ENCODE measurements around the gene MAP3K14.
"Not testable (repeated sequence)": the region's sequence is repeated elsewhere in the genome, so short reads cannot be mapped to it uniquely, and the experiment has no call there.

Gene MAP3K14

DNA sequence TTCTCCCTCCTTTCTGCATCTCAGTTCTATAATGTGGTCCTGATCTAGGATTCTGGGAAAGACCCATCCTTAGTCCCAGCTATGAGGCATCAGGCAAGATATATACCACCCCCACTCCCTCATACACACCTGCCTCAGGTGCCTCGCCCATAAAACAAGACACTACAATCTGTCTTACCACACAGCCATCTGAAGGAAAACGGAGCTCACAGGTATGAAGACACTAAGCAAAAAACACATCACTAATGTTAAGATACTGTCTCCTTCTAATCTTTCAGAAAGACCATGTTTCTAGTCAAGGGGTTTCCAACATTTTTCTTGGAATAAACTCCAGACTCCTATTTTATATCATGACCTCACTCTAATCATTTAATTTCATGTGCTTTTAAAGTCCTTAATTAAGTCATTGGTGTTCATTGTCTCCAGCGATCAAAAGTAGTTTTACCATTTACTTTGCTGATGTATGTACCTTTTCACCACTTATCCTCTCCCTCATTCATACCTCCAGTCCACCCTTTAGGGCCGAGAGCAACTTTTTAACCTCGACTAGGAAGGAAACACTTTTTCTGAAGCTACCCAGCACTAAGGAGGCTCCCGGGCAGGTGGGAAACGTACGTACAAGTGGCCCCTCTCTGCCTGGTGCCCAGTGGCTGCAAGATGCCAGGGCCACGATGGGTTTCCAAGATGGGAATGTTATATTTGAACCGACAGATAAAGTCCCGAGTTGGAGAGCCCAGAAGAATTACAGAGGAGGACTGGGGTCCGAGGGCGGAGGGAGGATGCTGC is 979 bp downstream of the MAP3K14 start:
- no peak for DNase-seq (ENCODE audit: low read depth in 2 of 2)

DNA sequence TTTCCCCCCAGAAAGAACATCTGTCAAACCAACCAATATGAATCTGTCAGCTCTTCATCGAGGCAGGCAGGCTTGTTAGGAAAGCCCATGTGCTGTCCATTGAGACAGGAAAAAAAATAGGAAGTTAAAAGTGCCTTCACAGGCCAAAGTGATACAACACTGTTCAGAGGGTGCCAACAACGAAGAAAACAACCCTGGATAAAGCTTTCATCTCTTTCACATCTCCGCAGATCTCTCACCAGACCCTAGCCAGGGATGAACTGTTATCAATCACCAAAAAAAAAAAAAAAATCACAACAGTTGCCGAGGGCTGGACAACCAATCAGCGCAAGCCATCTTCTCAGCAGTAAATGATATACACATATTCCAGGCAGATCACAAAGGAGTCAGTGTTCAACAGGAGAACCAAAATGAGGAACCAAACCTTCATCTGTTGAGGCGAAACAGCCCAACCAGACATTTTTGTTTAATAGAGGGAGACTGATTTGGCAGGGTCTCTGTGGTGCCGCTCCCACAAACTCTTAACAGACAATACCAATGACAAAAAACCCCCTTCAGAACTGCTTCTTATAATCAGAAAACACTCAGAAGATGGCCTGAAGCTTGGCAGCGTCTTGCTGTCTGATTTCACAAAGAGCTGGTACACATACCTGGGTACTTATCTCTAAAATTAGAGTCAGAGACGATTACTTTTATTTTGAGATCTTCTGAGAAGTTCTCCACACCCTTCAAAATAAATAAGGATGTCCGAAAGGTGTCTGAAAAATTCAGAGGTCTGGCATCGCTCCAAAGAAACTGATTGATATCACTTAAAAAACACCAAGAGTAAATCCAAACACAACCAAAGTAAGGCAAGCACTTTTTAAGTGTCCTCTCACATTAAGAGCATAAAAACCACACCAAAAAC is 1.8 kb downstream of the MAP3K14 start:
- DNase-seq (ENCODE audit: low read depth in 2 of 2): no peak

DNA sequence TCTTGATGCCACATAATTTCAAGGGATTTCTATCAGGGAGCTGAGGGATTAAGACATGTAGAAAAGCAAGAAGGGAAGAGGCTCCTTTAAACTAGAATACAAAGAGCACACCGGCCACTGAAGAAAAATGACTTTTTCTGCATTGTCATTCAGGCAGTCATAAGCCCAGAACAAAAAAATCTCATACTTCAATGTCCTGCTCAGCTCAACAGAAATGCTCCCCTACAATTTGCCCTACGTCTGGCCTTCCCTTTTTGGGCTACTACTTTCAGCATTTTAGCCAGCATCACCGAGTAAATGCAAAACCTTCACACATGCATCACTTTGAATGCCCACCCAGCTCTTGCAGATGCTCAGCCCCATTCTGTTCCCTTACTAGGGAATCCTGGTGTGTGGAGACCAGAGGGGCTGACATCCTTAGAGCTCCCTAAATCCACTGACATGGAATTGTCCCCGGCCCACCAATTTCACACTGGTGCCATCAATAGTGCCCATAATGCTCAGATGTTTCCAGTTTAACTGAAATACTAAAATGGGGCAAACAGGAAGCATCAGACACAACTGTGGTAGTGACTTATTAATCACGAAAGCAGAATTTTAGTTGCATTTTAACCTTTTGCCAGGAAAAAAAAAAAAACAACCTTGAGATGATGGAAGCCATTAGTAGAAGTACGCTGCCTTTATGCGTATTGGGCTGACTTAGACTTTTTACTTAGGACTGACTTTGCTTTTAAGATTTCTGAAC is 2.7 kb downstream of the MAP3K14 start:
- no peak for DNase-seq (ENCODE audit: low read depth in 2 of 2)

DNA sequence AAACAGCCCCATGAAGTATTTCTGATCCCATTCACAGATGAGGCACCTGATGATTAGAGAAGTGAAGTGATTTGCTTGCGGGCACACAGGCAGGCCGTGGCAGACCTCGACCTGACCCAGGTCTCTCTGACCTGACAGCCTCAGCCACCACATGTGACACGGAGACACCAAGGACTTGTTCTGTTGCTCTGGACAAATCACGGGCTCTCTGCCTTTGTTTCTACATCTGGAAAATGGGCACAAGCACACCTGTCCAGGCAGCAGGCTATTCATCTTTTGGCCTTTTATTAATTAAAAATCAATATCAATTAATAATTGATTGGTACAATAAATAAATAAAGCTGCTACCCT is 3.4 kb downstream of the MAP3K14 start:
- DNase-seq (ENCODE audit: low read depth in 2 of 2): no peak

DNA sequence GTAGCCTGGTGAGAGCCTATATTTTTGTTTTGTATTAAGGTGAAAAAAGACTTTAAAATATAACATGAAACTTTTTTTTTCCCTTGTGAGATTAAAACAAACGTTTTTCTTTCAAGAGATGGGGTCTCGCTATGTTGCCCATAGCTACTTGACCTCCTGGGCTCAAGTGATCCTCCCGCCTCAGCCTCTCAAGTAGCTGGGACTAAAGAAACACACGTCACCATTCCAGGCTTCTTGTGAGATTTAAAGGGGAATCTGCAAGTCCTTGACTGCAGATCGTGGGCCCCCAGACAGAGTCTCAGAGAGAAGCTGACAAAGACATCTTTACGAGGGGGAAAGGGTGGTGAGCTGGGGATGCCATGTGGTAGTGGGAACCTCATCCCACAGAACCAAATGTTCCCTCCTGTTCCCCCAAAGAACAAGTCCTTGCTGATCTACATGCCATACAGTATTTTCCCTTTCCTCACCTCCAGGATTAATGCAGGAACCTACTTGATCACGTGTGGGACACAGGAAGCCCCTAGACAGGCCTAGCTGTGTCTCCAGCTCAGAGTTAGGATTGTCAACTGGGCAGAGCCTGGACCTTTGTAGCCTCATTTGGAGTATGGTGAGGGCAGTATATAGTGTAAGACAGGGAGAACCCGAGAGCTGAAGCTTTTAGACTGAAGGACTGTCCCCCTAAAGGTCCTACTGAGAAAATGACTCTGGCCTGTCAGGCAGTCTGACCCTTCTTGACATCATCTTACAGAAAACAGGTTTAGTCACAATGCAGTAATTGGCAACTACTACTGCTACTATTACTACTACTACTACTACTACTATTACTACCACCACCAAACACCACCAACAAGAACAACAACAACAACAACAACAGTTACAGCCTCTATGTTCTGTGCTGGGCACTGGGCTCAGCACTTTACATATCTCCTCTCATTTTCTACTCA is 4.1 kb downstream of the MAP3K14 start:
- DNase-seq (ENCODE audit: low read depth in 2 of 2): no peak

DNA sequence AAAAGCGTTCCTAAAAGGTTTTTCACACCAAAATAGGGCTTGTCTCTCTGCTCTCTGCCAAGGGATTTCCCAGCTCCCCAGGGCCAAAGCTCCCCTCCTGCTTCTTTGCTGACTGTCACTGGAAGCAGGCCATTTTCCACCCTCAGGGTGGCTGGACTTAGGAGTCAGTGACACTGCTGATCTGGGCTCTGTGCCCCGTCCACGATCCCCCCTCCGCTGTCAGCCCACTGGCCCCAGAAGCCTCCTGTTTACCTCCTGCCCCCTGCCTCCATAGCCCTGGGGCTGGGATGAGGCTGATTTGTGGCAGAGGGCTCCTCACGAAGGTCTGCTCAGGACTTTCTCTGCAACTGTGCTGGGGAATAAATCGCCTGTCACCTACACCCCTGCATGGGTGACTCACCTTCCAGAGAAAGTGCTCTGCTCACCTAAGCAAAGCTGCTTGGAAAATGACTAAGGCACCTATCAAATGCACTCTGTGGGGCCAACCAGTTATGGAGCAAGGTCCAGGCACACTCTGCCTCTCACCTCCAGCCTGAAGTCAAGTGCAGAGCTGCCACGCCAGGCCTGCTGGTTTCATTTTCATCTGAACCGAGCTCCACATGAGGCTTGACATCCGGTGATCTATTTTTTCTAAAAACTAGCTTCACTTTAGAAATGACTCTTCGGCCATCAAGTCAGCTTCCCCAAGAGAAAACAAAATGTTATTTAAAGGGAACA is 4.9 kb downstream of the MAP3K14 start:
- DNase-seq (ENCODE audit: low read depth in 2 of 2): peak; percentile 81 to 91

DNA sequence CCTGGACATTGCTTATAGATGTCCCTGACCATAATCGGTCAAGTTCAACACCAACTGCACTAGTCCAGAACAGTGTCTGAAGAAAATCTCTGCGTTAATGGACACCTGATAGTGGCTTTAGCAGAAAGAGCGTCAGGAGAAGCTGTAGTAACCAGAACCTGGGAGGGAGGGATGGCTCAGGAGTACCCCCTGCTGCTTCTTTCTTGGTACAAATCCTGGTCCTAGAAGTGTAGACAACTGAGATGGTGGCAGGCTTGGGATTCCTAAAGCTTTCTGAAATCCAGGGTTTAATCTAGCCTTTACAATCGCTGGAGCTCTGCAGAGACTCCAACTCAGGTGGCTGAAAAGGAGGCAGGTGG is 5.4 kb downstream of the MAP3K14 start:
- DNase-seq (ENCODE audit: low read depth in 2 of 2): no peak

DNA sequence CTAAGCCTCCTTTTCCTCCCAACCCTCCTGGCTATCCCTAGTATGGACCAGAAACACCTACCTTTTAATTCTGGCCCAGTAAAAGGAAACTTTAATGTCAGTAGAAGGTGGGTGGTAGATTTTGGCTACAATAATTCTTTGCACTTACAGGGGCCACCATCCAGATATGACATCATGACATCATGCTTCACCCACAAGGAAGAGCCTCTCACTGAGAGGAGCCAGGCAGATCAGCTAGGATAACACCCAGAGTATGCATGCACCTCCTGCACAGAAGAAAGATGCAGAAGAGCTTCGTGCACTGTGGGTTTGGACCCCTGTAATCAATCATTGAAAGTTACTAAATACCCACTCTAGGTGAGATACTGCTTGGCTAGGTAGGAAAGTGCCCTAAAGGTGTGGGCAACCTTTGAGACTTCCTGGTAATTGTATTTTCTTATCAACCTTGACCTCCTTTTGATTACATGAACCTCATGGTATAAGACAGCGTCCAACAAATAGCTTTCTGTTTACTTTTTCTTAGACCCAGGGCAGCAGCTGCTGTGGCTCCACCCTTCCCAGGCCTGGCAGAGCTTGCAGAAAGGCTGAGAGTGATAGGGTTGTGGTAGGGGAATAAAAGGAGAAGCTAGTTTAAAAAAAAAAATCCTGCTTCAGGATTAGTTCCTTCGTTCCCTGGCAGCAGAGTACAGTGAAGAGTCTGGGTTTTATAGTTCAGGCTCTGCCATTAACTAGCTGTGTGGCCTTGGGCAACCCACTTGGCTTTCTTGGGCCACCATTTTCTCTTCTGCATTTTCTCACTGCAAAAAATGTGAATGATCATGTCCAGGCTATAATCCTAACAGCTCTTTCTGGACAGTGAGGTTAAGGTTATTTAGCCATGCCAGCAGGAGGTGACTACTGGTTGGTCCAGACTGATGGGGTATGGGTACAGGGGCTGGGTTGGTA is 6.2 kb downstream of the MAP3K14 start:
- DNase-seq (ENCODE audit: low read depth in 2 of 2): no peak

DNA sequence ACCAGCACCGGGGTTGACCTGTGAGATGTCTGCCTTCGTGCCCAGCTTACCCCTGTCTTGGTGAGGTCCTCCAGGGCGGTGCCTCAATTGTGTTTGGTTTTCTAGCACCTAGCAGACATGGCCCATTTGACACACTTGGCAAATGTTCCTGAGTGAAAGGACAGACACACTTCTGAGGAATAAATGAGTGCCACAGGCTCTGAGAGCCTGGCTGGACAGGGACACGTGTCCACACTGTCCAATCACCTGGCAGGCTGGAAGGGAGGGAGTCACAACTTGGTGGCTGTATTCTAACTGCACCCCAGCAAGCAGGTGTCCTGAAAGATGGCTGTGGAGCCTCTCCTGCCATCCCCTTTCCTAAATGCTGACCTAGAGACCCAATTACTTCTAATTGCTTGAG is 7.4 kb downstream of the MAP3K14 start:
- no peak for DNase-seq (ENCODE audit: low read depth in 2 of 2)

DNA sequence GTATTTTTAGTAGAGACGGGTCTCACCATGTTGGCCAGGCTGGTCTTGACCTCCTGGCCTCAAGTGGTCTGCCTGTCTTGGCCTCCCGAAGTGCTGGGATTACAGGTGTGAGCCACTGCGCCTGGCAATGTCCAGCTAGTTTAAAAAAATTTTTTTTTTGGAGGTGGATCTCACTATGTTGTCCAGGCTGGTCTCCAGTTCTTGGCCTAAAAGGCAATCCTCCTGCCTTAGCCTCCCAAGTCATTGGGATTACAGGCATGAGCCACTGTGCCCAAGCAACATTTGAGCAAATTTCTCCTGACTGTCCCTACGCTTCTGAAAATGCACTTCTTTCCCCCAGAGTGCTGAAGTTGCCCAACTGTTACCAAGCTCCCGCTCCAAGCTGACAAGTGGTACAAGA is 8.0 kb downstream of the MAP3K14 start:
- no peak for DNase-seq (ENCODE audit: low read depth in 2 of 2)

DNA sequence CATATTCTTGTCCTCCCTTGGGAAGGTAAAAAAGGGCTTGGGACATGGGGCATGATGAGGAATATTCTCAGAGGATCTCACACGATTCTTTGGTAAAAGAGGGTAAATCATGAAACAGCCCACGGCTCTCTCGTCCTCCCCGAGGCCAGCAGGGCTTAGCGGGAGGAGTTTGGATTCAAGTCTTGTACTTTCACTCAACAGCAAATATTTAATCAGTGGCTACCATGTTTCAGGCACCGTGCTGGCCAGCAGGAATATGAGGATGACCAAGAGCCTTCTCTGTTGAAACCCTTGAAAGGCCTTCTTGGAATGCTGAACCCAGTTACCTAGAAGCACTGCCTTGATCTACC is 8.8 kb downstream of the MAP3K14 start:
- no peak for DNase-seq (ENCODE audit: low read depth in 2 of 2)

DNA sequence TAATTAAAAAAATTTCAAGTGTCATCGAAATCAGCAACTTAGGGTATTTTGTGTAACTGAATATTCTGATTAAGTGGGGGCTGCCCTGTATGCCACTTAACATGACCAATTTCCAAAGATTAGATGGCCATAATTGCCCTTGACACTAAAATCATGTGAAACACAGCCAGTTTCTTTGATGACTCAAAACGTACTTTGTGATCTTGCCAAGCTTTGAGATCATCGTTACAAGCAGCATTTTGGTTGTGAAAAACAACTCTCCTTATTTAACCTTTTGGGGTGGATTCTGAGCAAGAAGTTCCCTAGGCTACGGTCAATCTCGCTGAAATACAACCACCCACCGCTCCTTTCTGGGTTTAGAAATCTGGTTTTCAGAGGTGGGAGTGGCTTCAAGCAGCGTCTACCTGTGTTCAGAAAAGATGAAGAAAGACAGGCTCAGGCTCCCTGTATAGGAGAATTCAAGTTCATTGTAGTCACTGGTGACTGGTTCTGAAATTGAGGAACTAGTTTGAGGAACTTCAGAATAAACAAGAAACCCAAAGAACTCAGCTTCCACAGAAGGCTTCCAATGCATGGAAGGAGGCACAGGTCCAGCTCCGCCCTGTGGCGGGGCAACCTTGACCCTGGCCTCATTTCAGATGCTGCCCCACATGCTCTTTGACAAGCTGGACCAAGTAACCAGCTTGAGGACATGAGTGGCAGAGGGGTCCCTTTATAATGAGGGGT is 9.4 kb downstream of the MAP3K14 start:
- DNase-seq (ENCODE audit: low read depth in 2 of 2): peak; percentile 59 to 61

DNA sequence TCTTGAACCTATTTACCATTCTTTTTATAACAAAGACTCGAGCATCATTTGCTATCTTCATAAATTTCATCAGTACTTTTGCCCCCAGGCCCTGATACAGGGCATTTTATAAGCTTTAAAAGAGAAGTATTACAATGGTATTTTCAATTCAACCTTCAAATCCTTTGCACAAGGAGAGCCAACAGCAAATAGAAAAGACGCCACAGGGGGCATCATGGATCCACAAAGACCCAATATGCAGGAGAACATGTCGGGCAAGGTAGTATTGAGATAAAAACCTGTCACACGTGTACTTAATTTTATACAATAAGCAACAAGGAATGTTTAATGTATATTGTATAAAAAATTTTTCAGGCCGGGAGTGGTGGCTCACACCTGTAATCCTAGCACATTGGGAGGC is 10.2 kb downstream of the MAP3K14 start:
- DNase-seq (ENCODE audit: low read depth in 2 of 2): no peak

DNA sequence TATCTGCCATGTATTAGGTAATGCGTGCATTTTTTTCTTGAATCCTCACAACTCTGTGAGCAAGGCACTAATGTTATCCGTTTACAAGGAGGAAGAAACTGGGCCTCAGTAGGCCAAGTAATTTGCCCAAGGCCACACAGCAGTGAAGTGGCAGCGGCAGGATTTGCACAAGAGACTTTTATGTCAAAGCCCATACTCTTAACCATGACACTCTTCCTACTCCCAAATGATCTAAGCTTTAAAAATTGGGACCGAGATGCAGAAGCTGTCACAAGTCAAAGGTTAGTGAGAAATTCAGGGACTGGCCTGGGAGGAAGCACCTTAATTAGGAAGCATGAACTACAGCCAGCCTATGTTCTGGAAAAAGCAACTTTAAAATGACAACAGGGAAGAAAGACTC is 10.7 kb downstream of the MAP3K14 start:
- no peak for DNase-seq (ENCODE audit: low read depth in 2 of 2)

DNA sequence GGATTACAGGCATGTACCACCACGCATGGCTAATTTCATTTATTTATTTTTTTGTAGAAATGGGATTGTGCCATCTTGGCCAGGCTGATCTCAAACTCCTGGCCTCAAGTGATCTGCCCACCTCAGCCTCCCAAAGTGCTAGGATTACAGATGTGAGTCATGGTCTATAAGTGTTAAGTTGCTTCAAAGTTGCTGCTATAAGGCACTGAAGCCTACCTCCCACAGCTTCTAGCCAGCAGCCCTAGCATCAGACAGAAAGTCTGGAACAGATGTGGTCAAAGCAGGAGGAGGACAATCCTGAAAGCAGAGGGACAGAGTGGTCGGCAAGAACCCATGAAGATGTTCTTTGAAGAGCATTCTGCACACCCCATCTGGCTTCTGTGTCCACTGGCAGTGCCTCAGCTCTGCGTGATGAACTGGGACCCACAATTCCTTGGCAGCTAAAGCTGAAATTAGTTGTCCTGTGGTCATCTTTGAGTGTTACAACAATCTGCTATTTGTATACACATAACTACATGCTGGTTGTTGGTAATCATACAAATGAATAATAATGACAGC is 11.2 kb downstream of the MAP3K14 start:
- DNase-seq (ENCODE audit: low read depth in 2 of 2): no peak

DNA sequence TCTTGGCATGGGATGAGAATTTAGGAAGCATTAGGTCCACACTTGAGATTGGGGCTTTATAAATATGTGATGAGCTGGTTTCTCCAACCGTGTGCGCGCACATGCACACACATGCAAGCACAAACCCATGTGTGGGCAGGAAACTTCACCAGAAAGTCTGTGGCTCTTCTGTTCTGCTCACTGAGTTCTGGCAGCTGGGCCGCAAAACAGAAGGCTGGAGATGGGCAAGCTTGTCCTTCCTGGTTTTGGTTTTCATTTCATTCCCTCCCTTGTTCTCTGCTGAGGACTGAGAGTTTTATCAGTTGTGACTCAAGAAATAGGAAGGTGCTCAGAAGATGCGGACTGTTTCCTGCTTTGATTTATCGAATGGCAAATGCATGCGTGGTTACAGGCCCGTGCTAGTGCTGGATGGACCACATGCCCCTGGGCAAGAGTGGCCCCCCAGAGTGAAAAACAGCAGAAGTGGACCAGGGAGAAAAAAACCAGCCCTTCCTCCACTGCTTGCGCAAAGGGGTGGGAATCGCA is 14.1 kb downstream of the MAP3K14 start:
- DNase-seq (ENCODE audit: low read depth in 2 of 2): no peak

DNA sequence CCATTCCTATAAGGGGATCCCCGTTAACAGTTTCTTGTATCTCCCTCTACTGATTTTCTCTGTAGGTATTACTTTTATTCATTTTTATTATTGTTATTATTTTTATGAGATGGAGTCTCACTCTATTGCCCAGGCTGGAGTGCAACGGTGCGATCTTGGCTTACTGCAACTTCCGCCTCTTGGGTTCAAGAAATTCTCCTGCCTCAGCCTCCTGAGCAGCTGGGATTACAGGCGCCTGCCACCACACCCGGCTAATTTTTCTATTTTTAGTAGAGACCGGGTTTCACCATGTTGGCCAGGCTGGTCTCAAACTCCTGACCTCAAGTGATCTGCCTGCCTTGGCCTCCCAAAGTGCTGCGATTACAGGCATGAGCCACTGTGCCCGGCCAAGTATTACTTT is 14.6 kb downstream of the MAP3K14 start:
- DNase-seq (ENCODE audit: low read depth in 2 of 2): not testable (repeated sequence)

DNA sequence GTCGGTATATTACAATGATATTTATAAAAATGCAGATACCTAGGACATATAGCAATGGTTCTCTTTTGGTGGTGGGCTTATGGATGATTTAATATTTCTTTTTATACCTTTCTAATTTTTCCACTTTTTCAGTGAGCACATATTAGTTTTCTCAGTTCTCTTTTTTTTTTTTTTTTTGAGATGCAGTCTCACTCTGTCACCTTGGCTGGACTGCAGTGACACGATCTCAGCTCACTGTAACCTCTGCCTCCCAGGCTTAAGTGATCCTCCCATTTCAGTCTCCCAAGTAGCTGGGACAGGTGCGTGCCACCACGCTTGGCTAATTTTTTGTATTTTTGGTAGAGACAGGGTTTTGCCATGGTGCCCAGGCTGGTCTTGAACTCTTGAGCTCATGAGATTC is 15.1 kb downstream of the MAP3K14 start:
- DNase-seq (ENCODE audit: low read depth in 2 of 2): no peak

Data from stimulated activated CD4-positive, alpha-beta T cell treated with anti-CD3 and anti-CD28 coated beads, Interleukin-15, amount 100 ng/mL, for 48 hours (primary cell).